Upper lobe of left lung (tissue), 6 donors: ENCODE results near the gene PCDHGC3. TPM values are rescaled to one million over a fixed set of nuclear protein-coding genes. Genes with fewer than 3 reads are reported as not detected.

ENCODE experiments used
- ATAC-seq, 2 donors: fragments of 200-7000 bp; cut with Tn5 transposase; one replicate each; pipeline ENCODE4 v1.9.1; 2022; ENCODE audit warnings: mild to moderate bottlenecking in 2 of 2, moderate library complexity in 2 of 2; ENCODE audit not compliant: low FRiP score in 2 of 2
- DNase-seq, 2 donors: peaks; one replicate each; pipeline ENCODE4 v3.0.0-alpha.2; 2019 to 2020
- H3K27ac ChIP-seq, 4 donors: fragments of 200-600 bp; sonication (generic); one replicate each; pipeline ENCODE4 v1.5.1; 2016 to 2019
- H3K27me3 ChIP-seq, 4 donors: fragments of 200-600 bp; sonication (generic); one replicate each; pipeline ENCODE4 v1.5.1; 2017 to 2019
- H3K36me3 ChIP-seq, 4 donors: fragments of 200-600 bp; sonication (generic); one replicate each; pipeline ENCODE4 v1.5.1; 2016 to 2019
- H3K4me1 ChIP-seq, 4 donors: fragments of 200-600 bp; sonication (generic); one replicate each; pipeline ENCODE4 v1.5.1; 2018 to 2019
- H3K4me3 ChIP-seq, 4 donors: fragments of 200-600 bp; sonication (generic); one replicate each; pipeline ENCODE4 v1.5.1; 2017 to 2019; ENCODE audit warnings: mild to moderate bottlenecking in 2 of 4, moderate library complexity in 1 of 4
- H3K9me3 ChIP-seq, 4 donors: fragments of 200-600 bp; sonication (generic); one replicate each; pipeline ENCODE4 v1.5.1; 2018 to 2019
- EP300 ChIP-seq, 4 donors: sonication (generic); formaldehyde crosslinking; IDR thresholded peaks; one replicate each; pipeline ENCODE4 v1.5.1; 2017; ENCODE audit warnings: antibody characterized with exemption in 4 of 4, control low read depth in 2 of 4
- POLR2A ChIP-seq, 4 donors: fragments of 450-650 bp; IDR thresholded peaks; one replicate each; pipeline ENCODE4 v1.5.1; 2016 to 2017; ENCODE audit warnings: antibody characterized with exemption in 4 of 4, mild to moderate bottlenecking in 2 of 4
- POLR2AphosphoS5 ChIP-seq, 2 donors: sonication (generic); formaldehyde crosslinking; IDR thresholded peaks; one replicate each; pipeline ENCODE4 v1.5.1; 2017; ENCODE audit warnings: antibody characterized with exemption in 2 of 2
- WGBS, 2 donors: methylation state at CpG; one replicate each; pipeline ENCODE4 v1.1.5; 2017 to 2018; 5-methylcytosine and 5-hydroxymethylcytosine counted together
- total RNA-seq, 6 donors: library from RNA; depleted of rRNA in 4 of 6; stranded (reverse); fragments of >200 nt in 4 of 6; gene quantifications; one replicate each; pipeline versions ENCODE4 v1.1.0 to v1.2.1, GENCODE V29; 2016 to 2021
- TF ChIP-seq, protein P1 (sequence below), 6 experiments: fragments of 450-650 bp in 4 of 6; fragments of 200-600 bp in 2 of 6; sonication (generic) in 2 of 6; IDR thresholded peaks; one replicate each; pipeline ENCODE4 v1.5.1; 2016 to 2019; ENCODE audit warnings: antibody characterized with exemption in 6 of 6
- donor health status: DM: no; HTN: no; CAD: no; lungs with moderate emphysema.
- donor health status: DM: no; HTN: yes; CAD: no; lungs with severe emphysema.

PCDHGC3 gene
- total RNA-seq, 6 donors from 2014 or later = 26.4 to 116 (median 50.1) TPM

DNA sequence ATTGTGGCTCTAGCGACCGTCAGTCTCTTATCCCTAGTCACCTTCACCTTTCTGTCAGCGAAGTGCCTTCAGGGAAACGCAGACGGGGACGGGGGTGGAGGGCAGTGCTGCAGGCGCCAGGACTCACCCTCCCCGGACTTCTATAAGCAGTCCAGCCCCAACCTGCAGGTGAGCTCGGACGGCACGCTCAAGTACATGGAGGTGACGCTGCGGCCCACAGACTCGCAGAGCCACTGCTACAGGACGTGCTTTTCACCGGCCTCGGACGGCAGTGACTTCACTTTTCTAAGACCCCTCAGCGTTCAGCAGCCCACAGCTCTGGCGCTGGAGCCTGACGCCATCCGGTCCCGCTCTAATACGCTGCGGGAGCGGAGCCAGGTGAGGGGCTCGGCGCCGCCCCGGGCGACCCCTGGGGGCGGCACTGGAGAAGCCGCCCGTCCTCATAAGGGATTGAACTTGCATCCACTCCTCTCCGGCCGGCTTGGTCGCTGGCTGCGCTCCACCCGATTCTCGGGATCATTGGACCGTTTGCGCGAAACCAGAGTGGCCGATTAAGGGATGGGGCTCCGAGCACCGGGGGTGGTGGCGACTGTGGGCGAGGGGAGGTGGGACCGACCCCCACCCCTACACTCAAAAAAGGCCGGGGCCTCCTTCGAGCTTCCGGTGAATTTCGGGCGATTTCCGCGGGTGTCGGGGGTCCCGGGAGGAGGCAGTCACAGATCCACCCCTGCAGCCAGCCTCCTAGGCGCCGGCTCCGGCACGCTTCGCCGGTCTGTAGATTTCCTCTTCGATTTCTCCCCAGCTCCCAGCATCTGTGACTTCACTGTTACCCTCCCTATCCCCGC, 15.8 kb downstream of the PCDHGC3 start:
- peaks cover 0 to 32% (median 6%) of the 10 kb centered on the region in 4 donors for H3K36me3 ChIP-seq
- peak overlapping the region in 2 of 4 donors; percentile 26 to 31 for H3K4me3 ChIP-seq
- TF ChIP-seq POLR2A (IDR thresholded peaks at IDR 0.05) (no peak), EP300 (IDR thresholded peaks at IDR 0.05) (no peak), POLR2AphosphoS5 (IDR thresholded peaks at IDR 0.05) (no peak)
- TF ChIP-seq, protein P1, sequence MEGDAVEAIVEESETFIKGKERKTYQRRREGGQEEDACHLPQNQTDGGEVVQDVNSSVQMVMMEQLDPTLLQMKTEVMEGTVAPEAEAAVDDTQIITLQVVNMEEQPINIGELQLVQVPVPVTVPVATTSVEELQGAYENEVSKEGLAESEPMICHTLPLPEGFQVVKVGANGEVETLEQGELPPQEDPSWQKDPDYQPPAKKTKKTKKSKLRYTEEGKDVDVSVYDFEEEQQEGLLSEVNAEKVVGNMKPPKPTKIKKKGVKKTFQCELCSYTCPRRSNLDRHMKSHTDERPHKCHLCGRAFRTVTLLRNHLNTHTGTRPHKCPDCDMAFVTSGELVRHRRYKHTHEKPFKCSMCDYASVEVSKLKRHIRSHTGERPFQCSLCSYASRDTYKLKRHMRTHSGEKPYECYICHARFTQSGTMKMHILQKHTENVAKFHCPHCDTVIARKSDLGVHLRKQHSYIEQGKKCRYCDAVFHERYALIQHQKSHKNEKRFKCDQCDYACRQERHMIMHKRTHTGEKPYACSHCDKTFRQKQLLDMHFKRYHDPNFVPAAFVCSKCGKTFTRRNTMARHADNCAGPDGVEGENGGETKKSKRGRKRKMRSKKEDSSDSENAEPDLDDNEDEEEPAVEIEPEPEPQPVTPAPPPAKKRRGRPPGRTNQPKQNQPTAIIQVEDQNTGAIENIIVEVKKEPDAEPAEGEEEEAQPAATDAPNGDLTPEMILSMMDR (IDR thresholded peaks at IDR 0.05) = no peak
- H3K27me3 ChIP-seq = peaks cover 0 to 17% (median 3%) of the 10 kb centered on the region in 4 donors
- peaks cover 18 to 28% (median 26%) of the 10 kb centered on the region in 4 donors for H3K4me1 ChIP-seq
- no peak for ATAC-seq
- H3K27ac ChIP-seq = peak overlapping the region in 1 of 4 donors; percentile 46
- peak in 1 of 2 donors; percentile 83 for DNase-seq
- 42 to 55% methylated on average over 45 to 63 of the region's 66 CpGs for WGBS, 2 donors
- H3K9me3 ChIP-seq = no peaks in the 10 kb centered on the region

DNA sequence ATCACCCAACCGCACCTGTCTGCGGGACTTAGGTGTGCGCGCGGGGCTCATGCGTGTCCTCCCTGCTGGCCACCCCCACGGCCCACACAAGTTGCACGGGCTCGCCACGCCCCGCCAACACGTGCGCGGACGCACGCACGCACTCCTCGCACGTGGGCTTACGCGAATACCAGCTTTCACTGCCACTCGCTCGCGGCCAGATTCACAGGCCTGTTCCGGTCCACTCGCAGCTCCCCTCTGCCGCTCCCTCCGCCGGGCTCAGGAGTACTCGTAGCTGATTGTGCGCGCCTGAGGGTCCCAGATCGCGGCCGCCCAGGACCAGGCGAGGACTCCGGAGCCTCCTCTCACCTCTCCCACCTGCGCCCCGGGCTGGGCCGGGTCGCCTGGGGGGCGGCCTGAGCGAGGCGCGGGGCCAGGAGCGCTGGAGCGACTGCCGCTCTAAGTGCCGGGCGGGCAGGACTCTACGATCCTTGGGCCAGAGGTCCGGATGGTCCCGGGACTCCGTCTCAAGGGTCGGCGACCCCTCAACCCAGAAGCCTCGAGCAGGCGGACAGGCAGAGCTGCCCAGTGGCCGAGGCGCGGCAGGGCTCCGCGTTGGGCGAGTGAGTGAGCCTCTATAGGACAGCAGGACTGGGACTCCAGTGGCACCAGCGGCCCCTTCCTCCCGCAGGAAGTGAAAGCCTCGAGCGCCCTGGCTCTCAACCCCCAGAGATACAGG, 16.6 kb downstream of the PCDHGC3 start:
- peak in 1 of 2 donors; percentile 5 for ATAC-seq
- Histone ChIP-seq H3K27me3 (peaks cover 0 to 17% (median 3%) of the 10 kb centered on the region in 4 donors), H3K4me1 (peaks cover 18 to 28% (median 26%) of the 10 kb centered on the region in 4 donors), H3K4me3 (peak overlapping the region in 2 of 4 donors; percentile 26 to 31), H3K36me3 (peaks cover 0 to 25% (median 6%) of the 10 kb centered on the region in 4 donors), H3K27ac (peak overlapping the region in 2 of 4 donors; percentile 37 to 46), H3K9me3 (no peaks in the 10 kb centered on the region)
- peak in 1 of 2 donors; percentile 87 for DNase-seq
- WGBS, 2 donors = 62 to 84% methylated on average over 37 to 63 of the region's 68 CpGs
- TF ChIP-seq, protein P1 (IDR thresholded peaks at IDR 0.05) = no peak
- TF ChIP-seq POLR2AphosphoS5 (IDR thresholded peaks at IDR 0.05) = no peak
- TF ChIP-seq EP300 (IDR thresholded peaks at IDR 0.05) = no peak
- TF ChIP-seq POLR2A (IDR thresholded peaks at IDR 0.05) = no peak

DNA sequence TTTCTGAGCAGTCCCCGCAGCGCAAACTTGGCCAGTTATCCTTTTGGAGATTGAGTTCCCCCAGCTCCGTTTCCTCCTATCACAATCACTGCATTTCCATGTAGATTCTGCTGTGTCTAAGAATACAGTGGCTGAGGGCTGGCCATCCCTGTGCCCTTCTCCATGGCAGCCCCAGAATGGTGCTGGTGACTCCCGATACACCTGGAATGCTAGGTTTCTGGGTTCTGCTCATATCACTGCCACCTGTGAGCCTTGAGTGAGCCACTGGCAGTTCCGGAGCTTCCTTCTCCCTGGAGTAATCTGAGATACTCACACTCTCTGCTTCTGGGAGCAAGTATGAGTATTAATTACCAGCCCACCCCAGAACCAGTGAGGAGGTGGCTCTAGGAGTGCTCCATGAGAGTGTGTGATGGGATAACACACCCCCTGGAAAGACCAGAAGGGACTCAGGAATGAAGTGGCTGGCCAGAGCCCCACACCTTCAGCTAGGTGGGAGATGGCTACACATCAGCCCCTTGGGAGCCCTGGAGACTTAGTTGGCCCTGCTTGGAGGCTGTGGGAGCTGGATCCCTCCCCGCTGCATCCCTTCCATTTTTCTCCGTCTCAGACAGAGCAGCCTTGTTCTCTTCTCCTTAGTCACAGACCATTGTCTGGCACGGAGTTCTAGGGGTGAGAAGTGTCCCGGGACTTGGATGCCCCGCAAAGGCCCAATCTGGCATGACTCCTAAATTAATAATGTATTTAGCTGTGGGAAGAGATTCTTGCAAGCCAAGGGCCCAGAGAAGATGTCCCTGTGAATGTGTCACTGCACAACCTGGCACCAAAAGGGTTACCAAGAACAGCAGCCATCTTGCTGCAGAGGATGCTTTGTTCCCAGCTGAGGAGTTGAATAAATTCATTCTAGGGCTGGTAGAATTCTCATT, 18.0 kb downstream of the PCDHGC3 start:
- no peak overlapping the region for H3K4me3 ChIP-seq
- H3K9me3 ChIP-seq = no peaks in the 10 kb centered on the region
- DNase-seq (no peak), ATAC-seq (peak in 1 of 2 donors; percentile 20)
- peaks cover 0 to 17% (median 3%) of the 10 kb centered on the region in 4 donors for H3K27me3 ChIP-seq
- H3K27ac ChIP-seq = peak overlapping the region in 3 of 4 donors; percentile 13 to 71 (median 48)
- peaks cover 18 to 28% (median 23%) of the 10 kb centered on the region in 4 donors for H3K4me1 ChIP-seq
- WGBS, 2 donors = 75 to 82% methylated on average over 9 to 10 of the region's 10 CpGs
- TF ChIP-seq POLR2A (IDR thresholded peaks at IDR 0.05) (no peak), EP300 (IDR thresholded peaks at IDR 0.05) (no peak)
- TF ChIP-seq, protein P1 (IDR thresholded peaks at IDR 0.05) = no peak
- H3K36me3 ChIP-seq = peaks cover 0 to 24% (median 6%) of the 10 kb centered on the region in 4 donors

DNA sequence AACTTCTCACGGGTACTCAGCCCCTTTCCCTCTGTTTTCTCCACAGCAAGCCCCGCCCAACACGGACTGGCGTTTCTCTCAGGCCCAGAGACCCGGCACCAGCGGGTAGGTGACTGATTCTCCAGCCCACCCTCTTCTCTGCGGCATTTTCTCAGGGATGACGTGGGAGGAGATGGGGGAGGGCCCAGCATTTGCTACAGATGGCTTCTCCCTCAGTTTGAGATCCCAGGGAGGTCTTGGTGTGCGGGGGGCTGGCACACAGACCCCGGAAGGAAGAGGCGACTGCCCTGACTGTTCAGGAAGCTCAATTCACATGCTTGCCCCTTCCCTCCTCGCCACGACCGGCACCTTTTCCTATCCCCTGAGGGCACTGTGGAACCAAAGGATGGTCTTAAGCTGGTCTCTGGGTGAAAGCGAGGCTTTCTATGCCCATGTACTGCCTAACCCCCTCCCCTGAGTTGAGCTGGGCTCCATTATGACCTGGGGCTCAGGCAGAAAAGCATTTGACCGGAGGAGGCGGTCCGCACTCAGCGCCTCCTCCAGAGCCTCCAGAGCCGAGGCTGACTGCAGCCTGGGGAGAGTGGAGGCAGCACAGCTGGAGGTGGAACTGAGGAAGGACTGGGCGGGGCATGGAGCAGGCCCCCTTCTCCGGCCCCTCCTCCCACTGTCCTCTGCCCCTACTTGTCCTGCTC, 19.1 kb downstream of the PCDHGC3 start:
- ATAC-seq (no peak), DNase-seq (peak in 1 of 2 donors; percentile 44)
- Histone ChIP-seq H3K4me3 (no peak overlapping the region), H3K27me3 (peaks cover 0 to 17% (median 3%) of the 10 kb centered on the region in 4 donors), H3K27ac (peak overlapping the region; percentile 11 to 71 (median 42)), H3K9me3 (no peaks in the 10 kb centered on the region), H3K4me1 (peaks cover 18 to 28% (median 23%) of the 10 kb centered on the region in 4 donors), H3K36me3 (peaks cover 0 to 20% (median 6%) of the 10 kb centered on the region in 4 donors)
- 58 to 62% methylated on average over 22 of the region's 22 CpGs for WGBS, 2 donors
- TF ChIP-seq POLR2A (IDR thresholded peaks at IDR 0.05) (no peak), POLR2AphosphoS5 (IDR thresholded peaks at IDR 0.05) (no peak), EP300 (IDR thresholded peaks at IDR 0.05) (no peak)
- TF ChIP-seq, protein P1 (IDR thresholded peaks at IDR 0.05) = no peak
